GM23338 (cell line): ENCODE measurements around the gene GALNT14. TPM values are rescaled to one million over a fixed set of nuclear protein-coding genes. Genes with fewer than 3 reads are reported as not detected.

Source experiments
- ATAC-seq: fragments of 200-7000 bp; cut with Tn5 transposase; 3 replicates; pipeline ENCODE4 v1.9.1; 2020
- DNase-seq: peaks from one replicate; pipeline ENCODE4 v3.0.0-alpha.2; 2015; ENCODE audit warnings: low spot score
- H2AFZ ChIP-seq: fragments of 200-600 bp; sonication (generic); 2 replicates; pipeline ENCODE4 v1.8.0; 2016; ENCODE audit warnings: antibody characterized with exemption, mild to moderate bottlenecking, moderate library complexity
- H3F3A ChIP-seq: fragments of 200-600 bp; sonication (generic); replicated peaks from 2 replicates; pipeline ENCODE4 v1.8.0; 2017; ENCODE audit warnings: antibody characterized with exemption, mixed run types, low read depth
- H3K27ac ChIP-seq: fragments of 200-600 bp; sonication (generic); 2 replicates; pipeline ENCODE4 v1.6.1; 2016; ENCODE audit warnings: low read depth
- H3K27me3 ChIP-seq: fragments of 200-600 bp; sonication (generic); 2 replicates; pipeline ENCODE4 v1.8.0; 2016; ENCODE audit warnings: mild to moderate bottlenecking, mixed run types, moderate library complexity; ENCODE audit not compliant: insufficient read depth
- H3K36me3 ChIP-seq: fragments of 200-600 bp; sonication (generic); 2 replicates; pipeline ENCODE4 v1.8.0; 2016; ENCODE audit warnings: mild to moderate bottlenecking; ENCODE audit not compliant: insufficient read depth
- H3K4me1 ChIP-seq: fragments of 200-600 bp; sonication (generic); 2 replicates; pipeline ENCODE4 v1.8.0; 2016; ENCODE audit warnings: mild to moderate bottlenecking, moderate library complexity; ENCODE audit not compliant: insufficient read depth
- H3K4me2 ChIP-seq: fragments of 200-600 bp; sonication (generic); 2 replicates; pipeline ENCODE4 v1.7.1; 2017; ENCODE audit warnings: mixed run types
- H3K4me3 ChIP-seq: fragments of 200-600 bp; sonication (generic); 2 replicates; pipeline ENCODE4 v1.6.1; 2016; ENCODE audit warnings: mixed run types
- H3K79me2 ChIP-seq: fragments of 200-600 bp; sonication (generic); replicated peaks from 2 replicates; pipeline ENCODE4 v1.8.0; 2017; ENCODE audit warnings: mild to moderate bottlenecking; ENCODE audit not compliant: insufficient read depth
- H3K9me2 ChIP-seq: fragments of 200-600 bp; sonication (generic); 2 replicates; pipeline ENCODE4 v1.8.0; 2017; ENCODE audit not compliant: insufficient read depth
- H4K20me1 ChIP-seq: fragments of 200-600 bp; sonication (generic); replicated peaks from 2 replicates; pipeline ENCODE4 v1.8.0; 2017; ENCODE audit warnings: mild to moderate bottlenecking; ENCODE audit not compliant: insufficient read depth
- H3K27ac Mint-ChIP-seq: 2 replicates; pipeline ENCODE4 v1.8.0; 2020; ENCODE audit warnings: inconsistent platforms, mild to moderate bottlenecking, moderate library complexity, mixed read lengths
- H3K27me3 Mint-ChIP-seq: 3 replicates; pipeline ENCODE4 v1.8.0; 2022; ENCODE audit warnings: low read depth, mild to moderate bottlenecking, moderate library complexity, mixed read lengths, inconsistent platforms; ENCODE audit not compliant: insufficient read depth, poor library complexity
- H3K36me3 Mint-ChIP-seq: 3 replicates; pipeline ENCODE4 v1.8.0; 2021; ENCODE audit warnings: low read depth, mild to moderate bottlenecking, inconsistent platforms, moderate library complexity, mixed read lengths
- H3K4me1 Mint-ChIP-seq: 3 replicates; pipeline ENCODE4 v1.8.0; 2020; ENCODE audit warnings: mild to moderate bottlenecking, inconsistent platforms, mixed read lengths
- H3K4me3 Mint-ChIP-seq: 3 replicates; pipeline ENCODE4 v1.8.0; 2021; ENCODE audit warnings: moderate library complexity, mild to moderate bottlenecking, inconsistent platforms, mixed read lengths
- H3K9me3 Mint-ChIP-seq: 3 replicates; pipeline ENCODE4 v1.8.0; 2020; ENCODE audit warnings: moderate library complexity, mild to moderate bottlenecking, inconsistent platforms, mixed read lengths
- ETS1 ChIP-seq: IDR thresholded peaks from 2 replicates; pipeline ENCODE4 v1.6.1; 2016; ENCODE audit warnings: antibody characterized with exemption
- EZH2 ChIP-seq: fragments of 200-600 bp; sonication (generic); IDR thresholded peaks from one replicate; pipeline ENCODE4 v1.8.0; 2017; ENCODE audit warnings: antibody characterized with exemption, mild to moderate bottlenecking, low read depth; ENCODE audit not compliant: unreplicated experiment
- JUNB ChIP-seq: IDR thresholded peaks from one replicate; pipeline ENCODE4 v1.6.1; 2016; ENCODE audit warnings: antibody characterized with exemption; ENCODE audit not compliant: unreplicated experiment
- NANOG ChIP-seq: IDR thresholded peaks from 2 replicates; pipeline ENCODE4 v1.6.1; 2016; ENCODE audit warnings: antibody characterized with exemption, borderline replicate concordance
- POLR2AphosphoS5 ChIP-seq: IDR thresholded peaks from 2 replicates; pipeline ENCODE4 v1.6.1; 2016; ENCODE audit warnings: antibody characterized with exemption, low read depth
- STAT1 ChIP-seq: IDR thresholded peaks from one replicate; pipeline ENCODE4 v1.6.1; 2016; ENCODE audit warnings: antibody characterized with exemption; ENCODE audit not compliant: unreplicated experiment
- ZNF114 ChIP-seq: fragments of 250-450 bp; sonication (Bioruptor Pico); IDR thresholded peaks from 2 replicates; pipeline ENCODE4 v1.5.0; 2020; ENCODE audit warnings: mild to moderate bottlenecking, moderate library complexity
- ZNF331 ChIP-seq: fragments of 250-450 bp; sonication (Bioruptor Pico); IDR thresholded peaks from 2 replicates; pipeline ENCODE4 v1.5.0; 2020; ENCODE audit warnings: low read depth, mild to moderate bottlenecking, moderate library complexity
- polyA plus RNA-seq: library from polyadenylated mRNA; unstranded; fragments of >200 nt; fragmentation: Nextera tagmentation; extraction: Ambion mirVana; gene quantifications from 2 replicates; pipeline ENCODE4 v1.2.1, GENCODE V29; 2016
- total RNA-seq: library from RNA; depleted of rRNA; stranded (reverse); fragments of >200 nt; shearing (Covaris generic); gene quantifications from 2 replicates; pipeline ENCODE4 v1.2.3, GENCODE V29; 2014
- TF ChIP-seq, protein P1 (sequence below), 2 experiments: fragments of 200-600 bp in 1 of 2; sonication (generic) in 1 of 2; conservative IDR thresholded peaks; 2 replicates each; pipeline versions ENCODE4 v1.5.1 to v1.6.1; 2016 to 2017; ENCODE audit warnings: antibody characterized with exemption in 2 of 2, low read depth in 2 of 2, mild to moderate bottlenecking in 2 of 2, moderate library complexity in 1 of 2

The GALNT14 gene
- total and polyA plus RNA-seq, 2 experiments from 2014 or later, result 5.4 to 7.7 TPM

DNA sequence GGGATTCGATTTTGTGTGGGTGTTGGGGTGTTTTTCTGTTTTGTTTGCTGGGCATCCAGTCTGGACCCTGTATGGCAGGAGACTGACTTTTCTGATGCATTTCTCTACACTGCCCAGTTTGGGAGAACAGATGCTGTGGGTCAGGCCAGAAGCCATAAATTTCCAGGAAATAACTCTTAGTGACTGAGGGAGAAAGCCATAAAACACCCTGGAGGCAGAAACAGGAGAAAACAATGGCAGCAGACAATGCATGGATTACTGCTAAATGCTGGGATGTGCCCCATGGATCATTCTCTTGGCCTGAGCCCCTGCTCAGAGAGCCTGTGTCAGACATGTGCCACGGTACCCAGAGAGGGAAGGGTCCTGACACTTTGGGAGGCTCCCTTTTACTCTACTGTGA, 197.4 kb downstream of the GALNT14 start:
- Mint-ChIP-seq H3K27ac (no peak overlapping the region), H3K4me3 (no peak overlapping the region), H3K36me3 (no peaks in the 10 kb centered on the region), H3K27me3 (peaks cover 4% of the 10 kb centered on the region), H3K9me3 (no peaks in the 10 kb centered on the region), H3K4me1 (peaks cover 45% of the 10 kb centered on the region)
- Histone ChIP-seq H3K9me2 (peaks cover 13% of the 10 kb centered on the region; the same call in 1 of the 2 replicates), H3K36me3 (no peaks in the 10 kb centered on the region), H3K4me3 (no peak overlapping the region), H3K27me3 (no peaks in the 10 kb centered on the region), H3K4me2 (no peak overlapping the region), H3K4me1 (peaks cover 31% of the 10 kb centered on the region), H3F3A (no peaks in the 10 kb centered on the region), H2AFZ (no peak overlapping the region), H4K20me1 (no peaks in the 10 kb centered on the region), H3K79me2 (no peaks in the 10 kb centered on the region), H3K27ac (no peak overlapping the region)
- no peak for TF ChIP-seq ZNF114
- no peak for TF ChIP-seq NANOG
- DNase-seq (no peak), ATAC-seq (no peak)

DNA sequence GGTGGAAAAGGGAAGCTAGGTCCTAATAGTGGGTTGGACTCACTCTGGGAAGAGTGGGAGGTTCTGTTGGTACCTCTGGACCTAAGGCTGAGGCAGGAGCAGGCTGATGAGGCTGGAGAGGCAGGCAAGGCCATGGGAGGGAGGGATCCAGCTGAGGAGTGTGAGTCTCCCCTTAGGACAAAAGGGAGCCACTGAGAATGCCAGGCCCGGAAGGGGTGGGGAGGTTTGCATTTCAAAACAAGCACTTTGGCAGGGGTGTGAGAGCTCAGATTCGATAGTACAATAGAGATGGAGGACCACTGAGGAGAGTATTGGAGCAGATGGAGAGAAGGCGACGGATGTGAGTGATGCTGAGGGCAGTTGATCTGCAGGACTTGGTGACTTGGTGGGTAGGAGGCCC, 198.9 kb downstream of the GALNT14 start:
- Mint-ChIP-seq H3K4me1 (peaks cover 45% of the 10 kb centered on the region), H3K4me3 (no peak overlapping the region), H3K27ac (no peak overlapping the region), H3K27me3 (peaks cover 4% of the 10 kb centered on the region), H3K36me3 (no peaks in the 10 kb centered on the region), H3K9me3 (no peaks in the 10 kb centered on the region)
- no peaks in the 10 kb centered on the region for H3K36me3 ChIP-seq
- no peak overlapping the region for H3K27ac ChIP-seq
- no peaks in the 10 kb centered on the region for H3K79me2 ChIP-seq
- TF ChIP-seq ZNF331, result no peak
- no peak for TF ChIP-seq JUNB
- TF ChIP-seq, protein P1, sequence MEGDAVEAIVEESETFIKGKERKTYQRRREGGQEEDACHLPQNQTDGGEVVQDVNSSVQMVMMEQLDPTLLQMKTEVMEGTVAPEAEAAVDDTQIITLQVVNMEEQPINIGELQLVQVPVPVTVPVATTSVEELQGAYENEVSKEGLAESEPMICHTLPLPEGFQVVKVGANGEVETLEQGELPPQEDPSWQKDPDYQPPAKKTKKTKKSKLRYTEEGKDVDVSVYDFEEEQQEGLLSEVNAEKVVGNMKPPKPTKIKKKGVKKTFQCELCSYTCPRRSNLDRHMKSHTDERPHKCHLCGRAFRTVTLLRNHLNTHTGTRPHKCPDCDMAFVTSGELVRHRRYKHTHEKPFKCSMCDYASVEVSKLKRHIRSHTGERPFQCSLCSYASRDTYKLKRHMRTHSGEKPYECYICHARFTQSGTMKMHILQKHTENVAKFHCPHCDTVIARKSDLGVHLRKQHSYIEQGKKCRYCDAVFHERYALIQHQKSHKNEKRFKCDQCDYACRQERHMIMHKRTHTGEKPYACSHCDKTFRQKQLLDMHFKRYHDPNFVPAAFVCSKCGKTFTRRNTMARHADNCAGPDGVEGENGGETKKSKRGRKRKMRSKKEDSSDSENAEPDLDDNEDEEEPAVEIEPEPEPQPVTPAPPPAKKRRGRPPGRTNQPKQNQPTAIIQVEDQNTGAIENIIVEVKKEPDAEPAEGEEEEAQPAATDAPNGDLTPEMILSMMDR (conservative IDR thresholded peaks at IDR 0.05; ENCODE audit: low read depth in 2 of 2), result no peak
- TF ChIP-seq NANOG, result no peak
- TF ChIP-seq POLR2AphosphoS5, result no peak
- TF ChIP-seq ZNF114, result no peak
- no peak for TF ChIP-seq ETS1
- H3K4me3 ChIP-seq, result no peak overlapping the region
- no peak overlapping the region for H3K4me2 ChIP-seq
- H3K27me3 ChIP-seq, result no peaks in the 10 kb centered on the region
- H3K9me2 ChIP-seq, result peaks cover 8% of the 10 kb centered on the region; the same call in 1 of the 2 replicates
- H3K4me1 ChIP-seq, result peaks cover 31% of the 10 kb centered on the region
- ATAC-seq (peak; percentile 55), DNase-seq (no peak)
- H2AFZ ChIP-seq, result no peak overlapping the region
- H3F3A ChIP-seq, result no peaks in the 10 kb centered on the region
- H4K20me1 ChIP-seq, result no peaks in the 10 kb centered on the region

- H3K4me1 ChIP-seq, result peaks cover 31% of the 10 kb centered on the region
- Mint-ChIP-seq H3K4me3 (no peak overlapping the region; the same call in 2 of the 3 replicates), H3K27me3 (peaks cover 4% of the 10 kb centered on the region), H3K9me3 (no peaks in the 10 kb centered on the region), H3K27ac (peak overlapping the region; percentile 4; the same call in 1 of the 2 replicates), H3K4me1 (peaks cover 45% of the 10 kb centered on the region), H3K36me3 (no peaks in the 10 kb centered on the region)
- H3K4me3 ChIP-seq, result no peak overlapping the region
- H3K27me3 ChIP-seq, result no peaks in the 10 kb centered on the region
- no peaks in the 10 kb centered on the region for H3K36me3 ChIP-seq
- H3F3A ChIP-seq, result no peaks in the 10 kb centered on the region
- no peaks in the 10 kb centered on the region for H4K20me1 ChIP-seq
- H3K4me2 ChIP-seq, result peak overlapping the region; percentile 49
- TF ChIP-seq EZH2, result no peak
- TF ChIP-seq STAT1, result no peak
- no peak for TF ChIP-seq ZNF114
- no peak for TF ChIP-seq JUNB
- no peaks in the 10 kb centered on the region for H3K79me2 ChIP-seq
- peaks cover 11% of the 10 kb centered on the region for H3K9me2 ChIP-seq
- no peak overlapping the region for H2AFZ ChIP-seq
- DNase-seq, result no peak
- ATAC-seq, result no peak
- H3K27ac ChIP-seq, result no peak overlapping the region
Observed at GRCh38 chr2:30938196-30938595, 200.0 kb downstream of the GALNT14 start.
